Ectodermal cell (in vitro differentiated cells): Measurements from ENCODE around the gene GABBR2.
"Not testable (repeated sequence)": the region's sequence is repeated elsewhere in the genome, so short reads cannot be mapped to it uniquely, and the experiment has no call there.

Experiments
- H3K27ac ChIP-seq: 2 replicates; pipeline ENCODE4 v1.7.0; 2013; ENCODE audit warnings: mild to moderate bottlenecking, low read depth, low read length; ENCODE audit not compliant: insufficient read depth, poor library complexity, severe bottlenecking
- H3K27me3 ChIP-seq: 2 replicates; pipeline ENCODE4 v1.7.0; 2013; ENCODE audit warnings: mild to moderate bottlenecking, low read length; ENCODE audit not compliant: insufficient read depth, control insufficient read depth, poor library complexity, severe bottlenecking
- H3K36me3 ChIP-seq: one replicate; pipeline ENCODE4 v1.7.0; 2013; ENCODE audit warnings: low read length; ENCODE audit not compliant: control insufficient read depth, insufficient read depth
- H3K4me1 ChIP-seq: one replicate; pipeline ENCODE4 v1.7.0; 2013; ENCODE audit warnings: low read length; ENCODE audit not compliant: control insufficient read depth, insufficient read depth
- H3K4me3 ChIP-seq: 2 replicates; pipeline ENCODE4 v1.7.0; 2013; ENCODE audit warnings: low read depth, low read length, control low read depth; ENCODE audit not compliant: insufficient read depth
- H3K9me3 ChIP-seq: 2 replicates; pipeline ENCODE4 v1.7.0; 2013; ENCODE audit warnings: mild to moderate bottlenecking, low read length, moderate library complexity; ENCODE audit not compliant: control insufficient read depth
- WGBS, 2 experiments: methylation state at CpG; one replicate each; pipeline ENCODE4 v1.1.7; 2013; ENCODE audit warnings: missing lambda C conversion rate in 2 of 2; 5-methylcytosine and 5-hydroxymethylcytosine counted together

GABBR2 gene

DNA sequence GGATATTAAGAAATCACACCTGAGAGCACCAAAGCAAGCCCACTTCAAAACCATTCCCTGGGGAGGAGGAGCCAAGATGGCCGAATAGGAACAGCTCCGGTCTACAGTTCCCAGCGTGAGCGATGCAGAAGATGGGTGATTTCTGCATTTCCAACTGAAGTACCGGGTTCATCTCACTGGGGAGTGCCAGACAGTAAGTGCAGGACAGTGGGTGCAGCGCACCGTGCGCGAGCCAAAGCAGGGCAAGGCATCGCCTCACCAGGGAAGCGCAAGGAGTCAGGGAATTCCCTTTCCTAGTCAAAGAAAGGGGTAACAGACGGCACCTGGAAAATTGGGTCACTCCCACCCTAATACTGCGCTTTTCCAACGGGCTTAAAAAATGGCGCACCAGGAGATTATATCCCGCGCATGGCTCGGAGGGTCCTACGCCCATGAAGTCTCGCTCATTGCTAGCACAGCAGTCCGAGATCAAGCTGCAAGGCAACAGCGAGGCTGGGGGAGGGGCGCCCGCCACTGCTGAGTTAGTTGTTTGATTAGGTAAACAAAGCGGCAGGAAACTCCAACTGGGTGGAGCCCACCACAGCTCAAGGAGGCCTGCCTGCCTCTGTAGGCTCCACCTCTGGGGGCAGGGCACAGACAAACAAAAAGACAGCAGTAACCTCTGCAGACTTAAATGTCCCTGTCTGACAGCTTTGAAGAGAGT is 200.4 kb downstream of the GABBR2 start:
- H3K27me3 ChIP-seq, H3K4me1 ChIP-seq, H3K9me3 ChIP-seq, H3K36me3 ChIP-seq, H3K4me3 ChIP-seq, H3K27ac ChIP-seq: not testable (repeated sequence)
- WGBS, 2 experiments, result 84% methylated on average over 23 to 25 of the region's 25 CpGs

DNA sequence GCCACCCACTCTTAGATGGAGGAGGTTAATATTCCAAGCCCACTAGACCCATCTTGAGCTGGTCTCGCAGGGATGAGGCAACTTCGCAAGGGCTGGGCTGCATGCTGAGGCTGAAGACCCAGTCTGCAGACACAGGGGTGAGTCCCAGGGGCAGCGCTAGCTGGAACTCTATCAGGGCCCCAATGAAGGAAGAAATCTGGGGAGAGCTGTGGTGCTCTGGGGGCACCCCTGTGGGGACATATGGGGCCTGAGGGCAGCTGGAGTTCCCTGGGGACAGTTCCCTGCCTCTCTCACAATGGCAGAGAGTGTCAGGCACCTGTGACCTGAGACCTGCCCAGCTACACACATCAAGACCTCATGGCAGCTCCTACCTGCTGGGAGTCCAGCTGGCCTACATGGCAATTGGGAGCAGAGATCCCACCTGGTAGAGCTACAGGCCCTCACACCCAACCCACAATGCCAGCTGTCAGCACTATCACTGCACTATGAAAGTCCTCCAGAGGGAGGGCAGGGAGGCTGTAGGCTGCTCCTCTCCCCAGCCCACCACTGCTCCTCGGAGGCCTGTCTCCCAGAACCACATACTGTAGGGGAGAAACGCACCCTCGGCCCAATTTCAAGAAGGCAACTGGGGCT is 202.2 kb downstream of the GABBR2 start:
- H3K27me3 ChIP-seq, result peaks cover 4% of the 10 kb centered on the region
- no peaks in the 10 kb centered on the region for H3K36me3 ChIP-seq
- no peak overlapping the region for H3K27ac ChIP-seq
- no peaks in the 10 kb centered on the region for H3K9me3 ChIP-seq
- H3K4me1 ChIP-seq, result peaks cover 2% of the 10 kb centered on the region
- H3K4me3 ChIP-seq, result no peak overlapping the region
- WGBS, 2 experiments, result 93 to 96% methylated on average over 6 of the region's 6 CpGs

DNA sequence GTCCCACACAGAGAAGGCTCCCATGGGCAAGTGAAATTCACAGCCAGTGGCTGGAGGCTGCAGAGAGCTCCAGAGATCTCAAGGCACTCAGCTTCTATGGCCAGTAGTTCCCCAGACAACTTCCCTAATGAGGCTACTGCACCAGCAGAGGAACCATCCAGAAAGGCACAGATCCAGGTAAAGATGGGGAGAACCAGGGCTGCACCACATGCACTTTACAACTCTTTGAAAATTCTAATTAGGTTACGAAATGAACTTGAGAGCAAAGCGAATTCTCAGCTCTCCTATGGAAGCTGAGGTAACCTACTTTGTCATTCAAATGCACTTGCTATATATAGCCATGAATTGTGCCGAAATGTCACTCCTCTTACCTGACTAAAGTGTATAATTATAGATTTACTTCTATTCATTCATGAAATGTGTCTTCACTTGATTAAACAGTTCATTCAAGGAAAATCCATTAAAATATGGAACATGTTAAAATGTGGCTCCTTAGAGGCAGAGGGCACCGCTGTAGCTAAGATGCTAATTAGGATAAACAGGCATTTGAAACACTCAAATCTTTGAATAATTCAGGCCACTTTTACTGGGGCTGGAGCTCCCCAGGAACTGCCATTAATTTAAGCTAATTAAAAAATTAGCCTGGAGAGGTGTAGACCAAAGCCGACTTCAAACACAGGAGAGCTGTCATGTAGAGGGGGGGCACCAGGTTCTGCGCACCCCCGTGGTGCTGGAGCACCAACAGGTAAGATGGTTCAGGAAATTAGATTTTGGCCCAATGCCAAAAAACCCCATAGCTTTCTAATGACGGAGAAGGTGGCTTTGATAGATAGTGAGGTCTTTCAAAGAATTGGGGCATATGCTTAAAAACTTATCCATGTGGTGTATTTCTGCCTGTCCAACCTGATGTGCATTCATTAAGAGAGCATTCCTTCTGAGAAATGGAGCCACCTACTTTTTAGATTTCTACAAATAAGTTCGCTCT is 204.1 kb downstream of the GABBR2 start:
- Histone ChIP-seq H3K27ac (no peak overlapping the region), H3K4me1 (peaks cover 3% of the 10 kb centered on the region), H3K36me3 (no peaks in the 10 kb centered on the region), H3K4me3 (no peak overlapping the region), H3K9me3 (no peaks in the 10 kb centered on the region), H3K27me3 (peaks cover 4% of the 10 kb centered on the region)
- 75 to 77% methylated on average over 8 to 9 of the region's 9 CpGs for WGBS, 2 experiments

DNA sequence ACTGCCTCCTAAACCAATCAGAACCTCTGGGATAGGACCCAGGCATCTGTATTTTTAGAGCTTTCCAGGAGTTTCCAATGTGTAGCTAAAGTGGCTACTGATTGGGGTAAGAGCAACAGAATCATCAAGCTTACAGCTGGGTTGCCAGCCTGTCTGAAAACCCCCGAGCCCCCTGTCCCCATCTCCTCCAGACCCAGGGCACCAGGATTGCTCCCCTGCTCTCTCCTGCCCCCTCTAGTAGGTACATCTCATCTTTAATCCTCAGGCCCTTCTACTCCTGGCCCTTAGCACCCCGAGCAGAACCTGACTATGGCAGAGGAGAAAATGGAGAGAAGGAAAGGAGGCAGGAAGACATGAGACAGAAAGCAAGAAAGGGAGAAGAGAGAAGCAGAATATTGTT is 204.9 kb downstream of the GABBR2 start:
- Histone ChIP-seq H3K9me3 (no peaks in the 10 kb centered on the region), H3K4me1 (peaks cover 3% of the 10 kb centered on the region), H3K36me3 (no peaks in the 10 kb centered on the region), H3K27me3 (peaks cover 4% of the 10 kb centered on the region), H3K27ac (no peak overlapping the region), H3K4me3 (no peak overlapping the region)
- WGBS, 2 experiments, result 83 to 93% methylated on average over 2 of the region's 2 CpGs

DNA sequence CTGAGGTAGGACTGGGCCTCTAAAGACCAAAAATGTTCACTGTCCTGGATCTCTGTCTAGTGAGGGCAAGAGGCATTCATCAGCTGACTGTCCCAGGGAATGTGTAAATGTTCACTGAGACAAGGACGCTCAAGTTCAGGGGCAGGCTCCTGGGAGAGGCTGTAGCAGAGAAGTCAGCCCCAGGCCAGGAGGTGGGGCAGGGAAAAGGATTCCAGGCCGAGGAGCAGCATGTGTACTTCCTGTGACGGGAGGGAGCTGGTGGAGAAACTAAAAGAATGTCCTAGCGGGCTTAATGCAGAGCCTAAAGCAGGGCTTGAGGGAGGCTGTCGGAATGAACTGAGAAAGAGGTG is 205.8 kb downstream of the GABBR2 start:
- H3K9me3 ChIP-seq, result no peaks in the 10 kb centered on the region
- H3K4me1 ChIP-seq, result peaks cover 3% of the 10 kb centered on the region
- H3K27ac ChIP-seq, result no peak overlapping the region
- no peaks in the 10 kb centered on the region for H3K36me3 ChIP-seq
- WGBS, 2 experiments, result 56 to 60% methylated on average over 5 of the region's 5 CpGs
- peaks cover 4% of the 10 kb centered on the region for H3K27me3 ChIP-seq
- H3K4me3 ChIP-seq, result no peak overlapping the region

DNA sequence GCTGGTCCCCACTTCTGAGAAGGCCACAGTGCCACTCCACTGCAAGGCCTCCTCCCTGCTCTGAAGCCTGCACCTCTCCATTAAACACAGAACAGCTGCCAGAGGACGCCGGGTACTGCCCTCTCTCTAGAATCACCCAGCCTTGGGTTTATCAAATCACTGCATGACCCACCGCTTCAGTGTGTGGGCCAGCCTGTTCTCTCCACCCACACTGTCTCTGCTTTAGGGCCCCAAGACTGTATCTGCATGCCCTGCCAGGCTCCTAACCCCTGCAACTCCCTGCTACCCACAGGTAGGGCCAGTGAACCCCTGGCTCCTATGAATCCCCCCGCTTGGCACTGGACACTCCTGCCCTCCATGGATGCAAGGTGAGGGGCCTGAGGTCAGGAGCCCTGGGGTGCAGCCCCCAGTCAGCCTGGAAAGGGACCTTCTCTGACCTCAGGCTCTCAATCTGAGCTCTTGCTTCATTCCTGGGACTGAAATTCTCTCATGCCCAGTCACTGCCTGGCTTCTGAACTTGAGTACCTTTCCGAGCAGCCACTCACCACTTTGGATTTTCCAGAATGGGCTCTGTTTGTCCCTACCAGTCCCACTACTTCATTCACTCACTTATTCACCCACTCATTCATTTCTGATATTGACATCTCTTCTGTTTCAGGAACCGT is 206.3 kb downstream of the GABBR2 start:
- peaks cover 4% of the 10 kb centered on the region for H3K27me3 ChIP-seq
- H3K4me3 ChIP-seq, result no peak overlapping the region
- 89 to 92% methylated on average over 6 of the region's 6 CpGs for WGBS, 2 experiments
- no peaks in the 10 kb centered on the region for H3K36me3 ChIP-seq
- H3K4me1 ChIP-seq, result peaks cover 3% of the 10 kb centered on the region
- no peaks in the 10 kb centered on the region for H3K9me3 ChIP-seq
- no peak overlapping the region for H3K27ac ChIP-seq

DNA sequence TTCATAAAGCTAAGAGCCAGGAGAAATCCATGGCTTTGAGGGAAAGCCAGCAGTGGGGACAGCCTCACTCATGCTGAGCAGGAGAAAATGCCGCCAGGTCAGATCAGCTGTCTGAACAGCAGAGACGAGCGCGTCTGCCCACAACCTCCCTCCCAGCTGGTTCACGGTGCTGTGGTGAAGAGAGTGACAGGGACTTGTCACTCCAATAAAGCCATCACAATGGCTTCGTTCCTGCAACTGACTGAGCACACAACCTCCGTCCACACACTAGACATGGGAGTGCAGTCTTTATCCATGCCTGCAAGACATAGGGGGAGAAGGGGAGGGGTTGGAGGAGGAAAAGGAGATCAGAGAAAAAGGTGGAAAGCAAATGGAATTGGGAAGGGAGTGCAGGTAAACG is 206.9 kb downstream of the GABBR2 start:
- H3K9me3 ChIP-seq, result no peaks in the 10 kb centered on the region
- H3K27ac ChIP-seq, result no peak overlapping the region
- peaks cover 4% of the 10 kb centered on the region for H3K27me3 ChIP-seq
- H3K36me3 ChIP-seq, result no peaks in the 10 kb centered on the region
- WGBS, 2 experiments, result 59 to 73% methylated on average over 8 of the region's 8 CpGs
- no peak overlapping the region for H3K4me3 ChIP-seq
- peaks cover 3% of the 10 kb centered on the region for H3K4me1 ChIP-seq

DNA sequence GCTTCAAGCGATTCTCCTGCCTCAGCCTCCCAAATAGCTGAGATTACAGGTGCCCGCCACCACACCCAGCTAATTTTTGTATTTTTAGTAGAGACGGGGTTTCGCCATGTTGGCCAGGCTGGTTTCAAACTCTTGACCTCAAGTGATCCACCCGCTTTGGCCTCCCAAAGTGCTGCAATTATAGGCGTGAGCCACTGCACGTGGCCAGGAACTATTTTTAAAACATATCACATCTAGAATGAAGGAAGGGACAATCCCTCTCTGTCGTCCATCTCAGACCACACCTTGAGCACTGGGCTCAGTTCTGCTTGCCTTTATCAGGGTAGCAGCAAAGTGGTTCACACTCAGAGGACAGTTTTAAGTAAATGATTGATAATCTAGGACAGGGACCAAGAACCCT is 207.5 kb downstream of the GABBR2 start:
- WGBS, 2 experiments, result 94 to 95% methylated on average over 8 of the region's 8 CpGs
- H3K36me3 ChIP-seq, H3K27ac ChIP-seq, H3K4me1 ChIP-seq, H3K27me3 ChIP-seq, H3K9me3 ChIP-seq, H3K4me3 ChIP-seq: not testable (repeated sequence)

DNA sequence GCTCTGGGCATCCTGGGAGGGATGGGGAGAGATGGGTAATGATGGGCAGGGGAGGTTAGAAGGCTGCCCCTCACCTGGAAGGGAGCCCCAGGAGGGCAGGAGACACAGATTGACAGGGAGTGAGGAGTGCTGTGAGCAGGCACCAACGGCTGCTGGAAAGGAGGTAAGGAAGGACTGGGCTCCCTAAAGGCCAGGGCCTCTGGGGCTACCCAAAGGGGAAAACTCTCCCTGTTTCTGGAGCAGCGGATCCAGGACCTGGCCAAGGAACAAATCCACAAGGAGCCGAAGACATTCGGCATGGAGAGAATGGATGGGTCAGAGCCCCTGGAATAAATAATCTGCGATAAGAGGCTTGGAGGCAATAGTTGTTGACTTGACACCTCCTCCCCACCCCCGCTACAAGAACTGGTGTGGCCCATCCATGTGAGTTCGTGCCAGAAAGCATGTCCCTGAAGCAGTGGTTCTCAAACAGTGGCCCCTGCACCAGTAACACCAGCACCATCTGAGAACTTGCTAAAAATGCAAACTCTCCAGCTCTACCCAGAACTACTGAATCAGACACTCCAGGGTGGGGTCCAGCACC is 208.3 kb downstream of the GABBR2 start:
- H3K4me3 ChIP-seq, result no peak overlapping the region
- H3K27ac ChIP-seq, result no peak overlapping the region
- H3K36me3 ChIP-seq, result no peaks in the 10 kb centered on the region
- peaks cover 3% of the 10 kb centered on the region for H3K4me1 ChIP-seq
- H3K27me3 ChIP-seq, result peaks cover 4% of the 10 kb centered on the region
- 89 to 91% methylated on average over 7 of the region's 7 CpGs for WGBS, 2 experiments
- H3K9me3 ChIP-seq, result no peaks in the 10 kb centered on the region
